ENCODE results near the gene CEP350. TPM values are rescaled to one million over a fixed set of nuclear protein-coding genes. Genes with fewer than 3 reads are reported as not detected.
A peak's percentile ranks its signal among the peaks of the same experiment; 100 is the strongest.

Gene CEP350
- total RNA-seq, 1 experiment from 2014 or later: 17.1 TPM

DNA sequence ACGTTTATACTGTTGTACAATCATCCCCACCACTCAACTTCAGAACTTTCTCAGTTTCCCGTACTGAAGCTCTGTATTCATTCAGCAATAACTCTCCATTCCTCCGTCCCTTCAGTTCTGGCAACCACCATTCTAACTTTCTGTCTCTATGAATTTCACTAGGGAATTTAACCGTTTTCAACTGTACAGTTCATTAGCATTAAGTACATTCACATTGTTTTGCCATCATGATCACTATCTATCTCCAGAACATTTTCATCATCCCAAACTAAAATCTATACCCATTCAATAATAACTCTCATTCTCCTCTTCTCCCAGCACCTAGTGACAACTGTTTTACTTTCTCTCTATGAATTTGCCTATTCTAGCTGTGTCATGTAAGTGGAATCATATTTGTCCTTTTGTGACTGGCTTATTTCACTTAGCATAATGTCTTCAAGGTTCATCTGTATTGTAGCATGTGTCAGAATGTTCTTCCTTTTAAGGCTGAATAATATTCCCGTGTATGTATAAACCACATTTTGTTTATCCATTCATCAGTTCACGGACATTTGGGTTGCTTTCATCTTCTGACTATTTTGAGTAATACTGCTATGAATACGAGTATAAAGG lies 75.0 kb downstream of the CEP350 start:
- no peak for DNase-seq
- intact Hi-C loops (cut with micrococcal nuclease): no loop called here
- Histone ChIP-seq H3K4me3 (ENCODE audit: low read length) (no peak overlapping the region), H3F3A (ENCODE audit: low read length, unreplicated experiment) (no peaks in the 10 kb centered on the region), H4K20me1 (ENCODE audit: low read length) (no peaks in the 10 kb centered on the region), H2AFZ (ENCODE audit: low read length) (no peak overlapping the region), H3K9ac (ENCODE audit: low read length) (no peak overlapping the region), H3K27ac (ENCODE audit: low read length) (no peak overlapping the region), H3K4me2 (ENCODE audit: low read length) (no peak overlapping the region), H3K4me1 (ENCODE audit: insufficient read depth, low read length) (peaks cover 10% of the 10 kb centered on the region; the same call in 1 of the 2 replicates), H3K27me3 (ENCODE audit: low read length) (no peaks in the 10 kb centered on the region), H3K9me3 (ENCODE audit: low read length) (no peaks in the 10 kb centered on the region), H3K79me2 (ENCODE audit: low read length) (no peaks in the 10 kb centered on the region), H3K9me2 (replicated peaks; ENCODE audit: low read length) (no peaks in the 10 kb centered on the region), H3K36me3 (ENCODE audit: low read depth, low read length) (peaks cover 10% of the 10 kb centered on the region; the same call in 1 of the 2 replicates)
- no peak for ATAC-seq
- BruUV-seq (replicated peaks): no TSS peak
- CTCF ChIA-PET: no interaction called here
- TF ChIP-seq EZH2 (IDR thresholded peaks at IDR 0.05; ENCODE audit: low read length, unreplicated experiment): no peak
- TF ChIP-seq EZH2phosphoT487 (IDR thresholded peaks at IDR 0.05; ENCODE audit: borderline replicate concordance, low read length): no peak
- TF ChIP-seq, protein P1, sequence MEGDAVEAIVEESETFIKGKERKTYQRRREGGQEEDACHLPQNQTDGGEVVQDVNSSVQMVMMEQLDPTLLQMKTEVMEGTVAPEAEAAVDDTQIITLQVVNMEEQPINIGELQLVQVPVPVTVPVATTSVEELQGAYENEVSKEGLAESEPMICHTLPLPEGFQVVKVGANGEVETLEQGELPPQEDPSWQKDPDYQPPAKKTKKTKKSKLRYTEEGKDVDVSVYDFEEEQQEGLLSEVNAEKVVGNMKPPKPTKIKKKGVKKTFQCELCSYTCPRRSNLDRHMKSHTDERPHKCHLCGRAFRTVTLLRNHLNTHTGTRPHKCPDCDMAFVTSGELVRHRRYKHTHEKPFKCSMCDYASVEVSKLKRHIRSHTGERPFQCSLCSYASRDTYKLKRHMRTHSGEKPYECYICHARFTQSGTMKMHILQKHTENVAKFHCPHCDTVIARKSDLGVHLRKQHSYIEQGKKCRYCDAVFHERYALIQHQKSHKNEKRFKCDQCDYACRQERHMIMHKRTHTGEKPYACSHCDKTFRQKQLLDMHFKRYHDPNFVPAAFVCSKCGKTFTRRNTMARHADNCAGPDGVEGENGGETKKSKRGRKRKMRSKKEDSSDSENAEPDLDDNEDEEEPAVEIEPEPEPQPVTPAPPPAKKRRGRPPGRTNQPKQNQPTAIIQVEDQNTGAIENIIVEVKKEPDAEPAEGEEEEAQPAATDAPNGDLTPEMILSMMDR (conservative IDR thresholded peaks at IDR 0.05; ENCODE audit: low read depth, low read length): no peak
- POLR2A ChIA-PET (ENCODE audit: unreplicated experiment): no interaction called here

DNA sequence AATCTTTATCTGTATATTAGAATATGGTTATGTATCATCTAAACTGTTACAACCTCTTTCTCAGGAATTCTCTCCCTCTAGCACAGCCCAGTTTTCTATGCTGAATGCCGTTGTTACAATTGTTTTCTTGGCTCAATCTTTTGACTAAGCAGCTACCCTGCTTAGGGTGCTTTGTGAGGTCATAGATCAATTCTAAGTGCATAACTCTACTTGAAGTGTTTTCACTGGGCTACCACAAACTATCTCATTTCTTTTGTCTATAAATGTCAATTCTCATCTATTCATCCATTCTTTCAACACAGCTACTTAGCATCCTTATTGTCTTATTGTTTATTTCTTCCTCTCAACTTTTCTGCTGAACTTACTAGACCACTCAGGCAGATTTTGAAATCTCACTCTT lies 77.1 kb downstream of the CEP350 start:
- H3K27ac ChIP-seq (ENCODE audit: low read length): no peak overlapping the region
- H3K9me2 ChIP-seq (replicated peaks; ENCODE audit: low read length): no peaks in the 10 kb centered on the region
- no peaks in the 10 kb centered on the region for H3F3A ChIP-seq (ENCODE audit: low read length, unreplicated experiment)
- ATAC-seq (no peak), DNase-seq (no peak)
- peaks cover 10% of the 10 kb centered on the region; the same call in 1 of the 2 replicates for H3K36me3 ChIP-seq (ENCODE audit: low read depth, low read length)
- H3K4me1 ChIP-seq (ENCODE audit: insufficient read depth, low read length): peaks cover 10% of the 10 kb centered on the region; the same call in 1 of the 2 replicates
- H3K27me3 ChIP-seq (ENCODE audit: low read length): no peaks in the 10 kb centered on the region
- H4K20me1 ChIP-seq (ENCODE audit: low read length): no peaks in the 10 kb centered on the region
- intact Hi-C loops (cut with micrococcal nuclease): no loop called here
- H3K9ac ChIP-seq (ENCODE audit: low read length): no peak overlapping the region
- no peaks in the 10 kb centered on the region for H3K9me3 ChIP-seq (ENCODE audit: low read length)
- no TSS peak for BruUV-seq (replicated peaks)
- CTCF ChIA-PET: no interaction called here
- H2AFZ ChIP-seq (ENCODE audit: low read length): no peak overlapping the region
- no peak overlapping the region for H3K4me2 ChIP-seq (ENCODE audit: low read length)
- POLR2A ChIA-PET (ENCODE audit: unreplicated experiment): interaction anchor here (0.5 to 0.6 kb wide), 2 partner anchors 123 to 215 kb away, joined by 3 to 4 read pairs; no protein-coding TSS in a partner anchor
- TF ChIP-seq EZH2phosphoT487 (IDR thresholded peaks at IDR 0.05; ENCODE audit: borderline replicate concordance, low read length) (no peak), EZH2 (IDR thresholded peaks at IDR 0.05; ENCODE audit: low read length, unreplicated experiment) (no peak)
- TF ChIP-seq, protein P1 (conservative IDR thresholded peaks at IDR 0.05; ENCODE audit: low read depth, low read length): no peak
- no peaks in the 10 kb centered on the region for H3K79me2 ChIP-seq (ENCODE audit: low read length)
- H3K4me3 ChIP-seq (ENCODE audit: low read length): no peak overlapping the region

DNA sequence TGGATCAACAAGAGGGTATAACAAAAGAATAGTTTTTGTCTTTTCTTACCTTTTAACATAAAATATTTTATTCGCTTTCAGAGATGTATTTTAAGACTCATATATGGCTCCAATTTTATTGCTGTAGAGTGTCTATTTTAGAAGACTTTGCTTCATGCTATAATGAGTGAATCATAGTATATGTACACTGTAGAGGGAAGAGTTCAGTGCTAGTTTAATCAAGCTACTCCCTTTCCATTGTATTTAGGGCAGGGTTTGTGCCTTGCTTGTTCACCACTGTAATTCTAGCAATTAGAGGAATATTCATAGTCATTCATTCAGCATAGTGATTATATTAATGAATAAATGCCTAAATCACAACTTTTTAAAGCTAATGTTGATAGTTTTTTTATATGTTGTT lies 78.8 kb downstream of the CEP350 start:
- Histone ChIP-seq H4K20me1 (ENCODE audit: low read length) (no peaks in the 10 kb centered on the region), H3K9me3 (ENCODE audit: low read length) (no peaks in the 10 kb centered on the region), H3K9ac (ENCODE audit: low read length) (no peak overlapping the region), H3K79me2 (ENCODE audit: low read length) (no peaks in the 10 kb centered on the region), H3K4me3 (ENCODE audit: low read length) (no peak overlapping the region), H3K27ac (ENCODE audit: low read length) (peak overlapping the region; percentile 40), H3K9me2 (replicated peaks; ENCODE audit: low read length) (no peaks in the 10 kb centered on the region), H3F3A (ENCODE audit: low read length, unreplicated experiment) (no peaks in the 10 kb centered on the region), H3K27me3 (ENCODE audit: low read length) (no peaks in the 10 kb centered on the region), H2AFZ (ENCODE audit: low read length) (no peak overlapping the region), H3K4me1 (ENCODE audit: insufficient read depth, low read length) (peaks cover 10% of the 10 kb centered on the region; the same call in 1 of the 2 replicates), H3K4me2 (ENCODE audit: low read length) (no peak overlapping the region), H3K36me3 (ENCODE audit: low read depth, low read length) (peaks cover 21% of the 10 kb centered on the region; the same call in 1 of the 2 replicates)
- no peak for TF ChIP-seq EZH2 (IDR thresholded peaks at IDR 0.05; ENCODE audit: low read length, unreplicated experiment)
- TF ChIP-seq, protein P1 (conservative IDR thresholded peaks at IDR 0.05; ENCODE audit: low read depth, low read length): no peak
- TF ChIP-seq EZH2phosphoT487 (IDR thresholded peaks at IDR 0.05; ENCODE audit: borderline replicate concordance, low read length): no peak
- ATAC-seq (peak; percentile 96), DNase-seq (peak; percentile 12)
- ChIA-PET POLR2A (ENCODE audit: unreplicated experiment) (no interaction called here), CTCF (no interaction called here)
- intact Hi-C loops (cut with micrococcal nuclease): no loop called here
- no TSS peak for BruUV-seq (replicated peaks)

Data from PC-3 (cell line).